Measurements from ENCODE around the gene DGKI. TPM values are rescaled to one million over a fixed set of nuclear protein-coding genes. Genes with fewer than 3 reads are reported as not detected.
A peak's percentile ranks its signal among the peaks of the same experiment; 100 is the strongest.

DGKI gene
- polyA plus RNA-seq, 3 donors from 2014 or later, result not detected

DNA sequence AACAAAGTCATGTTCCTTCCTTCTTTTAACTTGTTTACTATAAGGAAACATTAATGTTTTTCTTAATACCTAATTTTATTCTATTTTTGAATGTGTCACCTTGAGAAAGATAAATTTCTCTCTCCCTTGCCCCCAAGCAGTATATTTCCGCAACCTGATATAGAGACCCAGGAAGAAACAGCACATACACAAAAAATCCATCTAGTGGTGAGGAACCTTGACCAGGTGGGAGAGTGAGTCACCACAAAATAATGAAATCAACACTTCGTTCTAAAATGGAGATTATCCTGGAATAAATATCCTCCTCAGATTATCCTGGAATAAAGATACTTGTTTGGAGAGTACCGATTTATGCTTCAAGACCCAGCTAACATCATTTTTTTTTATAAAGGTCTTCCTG lies 270.3 kb downstream of the DGKI start:
- H3K4me1 Mint-ChIP-seq, result no peaks in the 10 kb centered on the region

DNA sequence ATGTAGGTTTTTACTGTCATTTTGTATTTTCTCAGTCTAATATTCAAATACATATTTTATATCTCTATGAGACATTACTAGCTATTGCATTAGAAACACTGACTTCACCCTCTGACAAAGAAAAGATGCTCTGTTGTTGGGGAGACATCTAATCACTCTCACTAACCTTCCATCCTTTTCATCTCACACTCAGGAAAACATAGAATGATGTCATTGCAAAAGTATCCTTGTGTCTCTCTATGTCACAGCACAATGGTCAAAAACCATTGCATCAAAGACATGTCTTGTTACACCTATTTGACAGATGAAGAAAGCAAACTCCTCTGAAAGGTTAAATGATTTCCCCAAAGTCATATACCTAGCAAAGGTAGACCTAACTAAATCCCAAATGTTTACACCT lies 272.0 kb downstream of the DGKI start:
- H3K36me3 Mint-ChIP-seq, result no peaks in the 10 kb centered on the region
- DNase-seq, result no peak
- H3K27ac Mint-ChIP-seq, result no peak overlapping the region
- H3K4me1 Mint-ChIP-seq, result no peaks in the 10 kb centered on the region
- H3K4me3 Mint-ChIP-seq, result no peak overlapping the region
- H3K27me3 Mint-ChIP-seq (ENCODE audit: low read depth in 3 of 3), result peaks cover 0 to 2% (median 0%) of the 10 kb centered on the region in 3 donors
- H3K9me3 Mint-ChIP-seq, result peaks cover 0 to 5% (median 0%) of the 10 kb centered on the region in 6 donors

More for the DNA sequence above, 270.3 kb downstream of the DGKI start:
- no peak overlapping the region for H3K27ac Mint-ChIP-seq
- H3K9me3 Mint-ChIP-seq, result peaks cover 0 to 5% (median 0%) of the 10 kb centered on the region in 6 donors
- no peak for DNase-seq
- peaks cover 0 to 7% (median 0%) of the 10 kb centered on the region in 3 donors for H3K27me3 Mint-ChIP-seq (ENCODE audit: low read depth in 3 of 3)
- no peak overlapping the region for H3K4me3 Mint-ChIP-seq
- no peaks in the 10 kb centered on the region for H3K36me3 Mint-ChIP-seq

DNA sequence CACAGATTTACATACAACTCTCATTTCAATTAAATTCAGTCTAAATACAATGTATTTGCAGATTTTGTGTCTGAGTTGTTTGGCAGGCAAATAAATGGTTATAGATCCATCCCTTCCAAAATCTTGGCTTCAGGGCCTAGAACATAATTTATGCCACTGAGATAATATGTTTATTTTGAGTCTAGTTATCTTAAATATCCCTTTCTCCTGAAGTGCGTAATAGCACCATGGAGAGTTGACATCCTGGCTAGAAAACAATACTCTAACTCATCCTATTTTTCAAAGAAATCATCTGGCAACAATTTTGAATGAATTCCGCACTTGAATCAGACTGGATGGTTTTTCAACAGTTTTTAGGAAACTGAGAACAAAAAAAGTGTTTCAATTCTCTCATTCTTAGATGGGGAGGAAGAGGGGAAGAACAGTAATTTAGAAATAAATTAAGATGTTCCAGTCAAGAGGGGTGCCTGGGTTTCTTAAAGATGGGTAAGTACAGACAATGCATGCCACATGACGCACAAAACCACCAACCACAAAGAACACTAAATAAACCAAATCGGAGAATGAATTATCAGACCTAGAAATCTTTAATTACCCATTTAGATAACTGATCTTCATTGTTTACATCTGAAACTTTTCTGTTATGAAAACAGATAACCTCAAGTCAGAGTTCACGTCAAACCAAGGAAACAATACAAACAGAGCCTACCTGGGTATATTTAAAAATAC lies 274.6 kb downstream of the DGKI start:
- peaks cover 0 to 2% (median 2%) of the 10 kb centered on the region in 3 donors for H3K27me3 Mint-ChIP-seq (ENCODE audit: low read depth in 3 of 3)
- no peak overlapping the region for H3K4me3 Mint-ChIP-seq
- no peak for DNase-seq
- H3K36me3 Mint-ChIP-seq, result no peaks in the 10 kb centered on the region
- H3K9me3 Mint-ChIP-seq, result peaks cover 0 to 7% (median 2%) of the 10 kb centered on the region in 6 donors
- no peak overlapping the region for H3K27ac Mint-ChIP-seq
- no peaks in the 10 kb centered on the region for H3K4me1 Mint-ChIP-seq

DNA sequence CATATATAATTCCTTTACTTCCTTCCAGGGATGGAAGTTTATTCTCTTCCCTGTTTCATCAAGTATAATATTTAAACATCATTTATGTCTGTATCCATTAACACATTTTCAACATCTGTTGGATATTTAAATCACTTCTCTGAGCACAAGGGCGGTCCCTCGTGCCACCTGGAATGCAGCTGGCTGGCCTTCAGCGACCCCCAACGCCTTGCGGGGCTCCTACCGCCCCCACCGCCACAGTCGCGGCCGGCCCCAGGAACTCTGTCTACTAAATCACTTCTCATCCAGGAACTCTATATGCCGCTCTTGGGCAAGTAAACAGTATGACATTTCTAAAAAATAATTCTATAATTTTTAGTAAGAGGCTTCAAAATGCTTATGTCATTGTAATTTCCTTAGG lies 282.1 kb downstream of the DGKI start:
- Mint-ChIP-seq H3K9me3 (peaks cover 0 to 20% (median 5%) of the 10 kb centered on the region in 6 donors), H3K36me3 (no peaks in the 10 kb centered on the region)

DNA sequence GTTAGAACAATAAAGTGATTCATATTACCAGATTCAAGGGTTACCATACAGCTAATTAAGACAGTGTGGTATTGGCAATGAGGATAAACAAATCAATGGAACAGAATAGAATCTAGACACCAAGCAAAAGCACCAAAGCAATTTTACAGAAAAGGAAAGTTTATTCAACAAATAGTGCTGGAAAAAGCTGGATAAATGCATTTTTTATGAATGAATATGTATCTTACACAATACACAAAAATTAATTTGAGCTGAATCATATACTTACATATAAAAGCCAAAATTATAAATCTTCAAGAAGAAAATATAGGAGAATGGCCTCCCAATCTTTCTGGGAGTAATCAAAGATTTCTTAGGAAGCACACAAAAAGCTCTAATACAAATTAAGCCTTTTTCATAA lies 282.8 kb downstream of the DGKI start:
- H3K9me3 Mint-ChIP-seq, result peaks cover 0 to 22% (median 5%) of the 10 kb centered on the region in 6 donors
- H3K27me3 Mint-ChIP-seq (ENCODE audit: low read depth in 3 of 3), result peaks cover 1 to 2% (median 2%) of the 10 kb centered on the region in 3 donors
- no peaks in the 10 kb centered on the region for H3K36me3 Mint-ChIP-seq
- no peak for DNase-seq
- H3K4me3 Mint-ChIP-seq, result no peak overlapping the region
- H3K4me1 Mint-ChIP-seq, result no peaks in the 10 kb centered on the region
- H3K27ac Mint-ChIP-seq, result no peak overlapping the region

More for the DNA sequence above, 282.1 kb downstream of the DGKI start:
- Mint-ChIP-seq H3K4me3 (no peak overlapping the region), H3K27me3 (ENCODE audit: low read depth in 3 of 3) (peaks cover 1 to 2% (median 2%) of the 10 kb centered on the region in 3 donors), H3K27ac (no peak overlapping the region), H3K4me1 (no peaks in the 10 kb centered on the region)
- no peak for DNase-seq

DNA sequence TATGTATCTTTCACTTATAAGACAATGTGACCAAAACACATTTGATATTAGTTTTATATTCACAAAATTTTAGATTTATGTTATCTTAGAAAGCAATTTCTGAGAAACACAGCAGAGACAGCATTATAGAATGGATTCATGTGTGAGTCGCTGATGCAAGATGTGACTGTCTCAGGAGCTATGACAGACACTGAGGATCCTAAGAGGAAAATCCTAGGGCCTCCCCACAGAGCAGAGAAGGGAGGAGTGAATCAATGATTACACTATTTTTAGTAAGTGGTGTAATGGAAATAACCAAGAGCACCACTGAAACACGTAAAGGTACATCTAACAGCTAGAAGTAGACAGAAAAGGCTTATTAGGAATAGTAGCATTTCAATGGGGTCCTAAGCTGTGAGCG lies 299.3 kb downstream of the DGKI start:
- Mint-ChIP-seq H3K4me3 (no peak overlapping the region), H3K4me1 (no peaks in the 10 kb centered on the region), H3K27me3 (ENCODE audit: low read depth in 3 of 3) (peaks cover 0 to 2% (median 1%) of the 10 kb centered on the region in 3 donors), H3K36me3 (no peaks in the 10 kb centered on the region), H3K9me3 (peaks cover 0 to 11% (median 3%) of the 10 kb centered on the region in 6 donors), H3K27ac (no peak overlapping the region)
- DNase-seq, result no peak

DNA sequence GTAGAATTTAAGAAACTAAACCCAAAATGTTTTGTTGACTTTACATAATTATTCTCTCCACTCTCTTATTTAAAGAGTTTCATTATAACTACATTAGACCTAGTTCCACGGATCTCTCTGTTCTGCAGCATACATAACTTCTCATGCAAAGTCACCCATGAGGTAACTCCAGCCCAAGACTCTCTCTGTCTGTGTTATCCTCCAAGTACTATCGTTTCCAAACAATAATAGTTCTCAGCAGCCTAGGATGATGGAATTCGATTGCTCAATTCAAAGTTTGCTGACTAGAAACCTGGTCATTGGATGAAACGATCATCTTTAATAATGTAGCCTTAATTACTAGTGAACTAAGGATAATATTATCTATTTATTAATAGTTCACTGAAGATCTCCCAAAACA lies 300.1 kb downstream of the DGKI start:
- no peaks in the 10 kb centered on the region for H3K36me3 Mint-ChIP-seq
- no peak overlapping the region for H3K4me3 Mint-ChIP-seq

DNA sequence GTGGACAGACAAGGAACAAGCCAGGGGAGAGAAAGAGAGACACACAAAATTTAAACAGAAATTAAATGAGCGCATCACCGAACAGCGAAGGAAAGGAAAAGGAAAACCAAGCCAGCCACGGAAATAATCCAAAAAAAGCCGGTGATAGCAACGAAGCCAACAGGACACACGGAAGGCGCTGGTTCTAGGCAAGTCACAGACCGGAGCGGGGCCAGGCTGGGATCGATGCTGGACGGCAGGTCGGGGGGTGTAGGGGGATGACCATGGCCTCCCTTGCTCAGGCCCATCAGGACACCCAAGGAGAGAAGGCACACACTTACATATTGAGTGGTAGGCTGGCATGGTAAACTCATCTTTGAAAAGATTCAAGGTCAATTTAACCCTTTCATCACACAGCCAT lies 300.8 kb downstream of the DGKI start:
- H3K4me1 Mint-ChIP-seq, result no peaks in the 10 kb centered on the region
- DNase-seq, result no peak
- H3K36me3 Mint-ChIP-seq, result no peaks in the 10 kb centered on the region
- no peak overlapping the region for H3K27ac Mint-ChIP-seq
- H3K9me3 Mint-ChIP-seq, result peaks cover 0 to 10% (median 3%) of the 10 kb centered on the region in 6 donors
- H3K4me3 Mint-ChIP-seq, result no peak overlapping the region
- peaks cover 0 to 2% (median 1%) of the 10 kb centered on the region in 3 donors for H3K27me3 Mint-ChIP-seq (ENCODE audit: low read depth in 3 of 3)

More for the DNA sequence above, 300.1 kb downstream of the DGKI start:
- Mint-ChIP-seq H3K27ac (no peak overlapping the region), H3K9me3 (peaks cover 0 to 10% (median 3%) of the 10 kb centered on the region in 6 donors), H3K27me3 (ENCODE audit: low read depth in 3 of 3) (peaks cover 0 to 2% (median 1%) of the 10 kb centered on the region in 3 donors), H3K4me1 (no peaks in the 10 kb centered on the region)
- DNase-seq, result no peak

DNA sequence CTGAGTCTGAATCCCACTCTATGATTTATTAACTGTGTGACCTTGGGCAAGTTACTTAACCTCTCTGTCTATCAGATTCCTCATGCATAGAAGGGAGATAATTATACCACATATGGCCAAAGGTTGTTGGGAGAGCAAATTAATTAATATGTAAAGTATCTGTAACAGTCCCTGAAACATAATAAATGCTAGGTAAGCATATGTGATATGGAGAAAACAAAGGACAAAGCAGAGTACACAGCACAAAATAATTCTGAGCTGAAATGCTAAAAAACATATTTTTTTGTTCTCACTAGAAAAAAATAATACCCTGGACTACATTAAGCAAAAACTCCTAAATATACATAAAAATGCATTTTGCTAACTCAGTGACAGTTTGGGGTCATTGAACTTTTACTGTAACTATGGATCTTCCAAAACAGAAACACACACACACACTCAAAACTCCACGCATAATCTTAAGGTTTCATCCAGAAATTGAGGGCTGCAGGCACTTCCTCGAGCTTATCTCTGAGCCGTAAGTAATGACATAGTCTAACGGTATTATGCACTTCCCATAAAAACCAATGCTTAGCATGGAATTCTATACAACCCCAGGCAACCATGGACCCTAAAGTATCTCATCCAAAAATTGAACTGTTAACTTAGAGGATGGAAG lies 301.6 kb downstream of the DGKI start:
- DNase-seq, result no peak
- H3K4me1 Mint-ChIP-seq, result no peaks in the 10 kb centered on the region
- peaks cover 0 to 2% (median 0%) of the 10 kb centered on the region in 3 donors for H3K27me3 Mint-ChIP-seq (ENCODE audit: low read depth in 3 of 3)

DNA sequence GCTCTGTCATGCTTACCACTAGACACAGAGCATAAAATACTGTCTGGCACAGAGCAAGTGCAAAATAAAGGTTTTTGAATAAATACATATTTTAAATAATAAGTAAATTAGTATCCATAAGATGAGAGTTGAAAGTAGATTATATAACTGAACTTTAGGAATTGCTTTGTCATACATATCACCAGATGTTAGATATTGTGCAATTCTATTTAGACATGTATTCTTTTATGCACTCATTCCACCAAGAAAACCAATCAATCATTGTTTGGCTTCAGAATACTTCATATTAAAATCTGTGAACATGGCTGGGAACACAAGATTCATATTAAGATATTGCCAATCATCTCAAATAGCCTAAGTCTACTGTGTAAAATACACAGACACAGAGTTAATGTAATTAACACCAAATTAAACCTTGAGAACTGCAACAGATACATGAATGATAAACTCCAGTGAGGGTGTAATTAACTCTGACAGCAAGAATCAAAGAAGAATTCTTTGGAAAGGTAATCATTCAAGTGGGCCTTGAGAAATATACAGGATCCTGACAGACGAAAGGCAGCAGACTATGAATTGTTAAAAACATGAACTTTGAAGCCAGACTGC lies 302.2 kb downstream of the DGKI start:
- no peaks in the 10 kb centered on the region for H3K4me1 Mint-ChIP-seq
- peaks cover 0 to 2% (median 0%) of the 10 kb centered on the region in 3 donors for H3K27me3 Mint-ChIP-seq (ENCODE audit: low read depth in 3 of 3)
- no peak for DNase-seq
- no peak overlapping the region for H3K27ac Mint-ChIP-seq
- H3K4me3 Mint-ChIP-seq, result no peak overlapping the region
- H3K36me3 Mint-ChIP-seq, result no peaks in the 10 kb centered on the region
- peaks cover 0 to 8% (median 2%) of the 10 kb centered on the region in 6 donors for H3K9me3 Mint-ChIP-seq

More for the DNA sequence above, 301.6 kb downstream of the DGKI start:
- Mint-ChIP-seq H3K27ac (peak overlapping the region in 1 of 6 donors; percentile 17), H3K9me3 (peaks cover 0 to 7% (median 2%) of the 10 kb centered on the region in 6 donors), H3K36me3 (no peaks in the 10 kb centered on the region), H3K4me3 (no peak overlapping the region)

DNA sequence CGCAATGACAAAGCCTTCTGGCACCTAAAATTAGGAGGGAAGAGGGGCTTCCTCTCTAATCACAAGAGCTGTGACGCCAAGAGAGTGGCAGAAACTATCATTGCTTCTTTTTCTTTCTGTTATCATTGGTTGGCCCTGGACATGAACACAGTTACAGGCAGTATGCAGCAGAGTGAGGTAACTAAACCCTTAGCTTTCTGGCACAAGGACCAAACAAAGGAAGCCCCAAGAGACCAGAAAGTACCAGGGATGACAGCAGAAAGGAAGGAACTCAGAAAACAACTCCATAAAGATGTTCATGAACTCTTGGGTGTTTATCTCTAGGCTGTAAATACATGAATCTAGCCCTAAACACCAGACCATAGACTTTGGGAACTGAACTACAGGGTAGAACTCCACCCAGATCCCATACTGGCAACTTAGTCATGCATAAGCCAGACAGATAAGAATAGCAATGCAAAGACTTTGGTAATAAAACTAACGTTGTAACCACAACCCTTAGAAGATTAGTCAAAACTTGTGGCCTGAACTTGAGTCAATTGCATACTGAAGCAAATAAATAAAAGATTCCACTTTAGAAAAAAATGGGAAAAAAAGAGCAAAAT lies 307.6 kb downstream of the DGKI start:
- H3K36me3 Mint-ChIP-seq, result no peaks in the 10 kb centered on the region
- no peak overlapping the region for H3K4me3 Mint-ChIP-seq
- no peak for DNase-seq
- no peaks in the 10 kb centered on the region for H3K4me1 Mint-ChIP-seq
- H3K9me3 Mint-ChIP-seq, result peaks cover 0 to 7% (median 2%) of the 10 kb centered on the region in 6 donors
- H3K27me3 Mint-ChIP-seq (ENCODE audit: low read depth in 3 of 3), result peaks cover 0 to 2% (median 0%) of the 10 kb centered on the region in 3 donors
- H3K27ac Mint-ChIP-seq, result no peak overlapping the region

DNA sequence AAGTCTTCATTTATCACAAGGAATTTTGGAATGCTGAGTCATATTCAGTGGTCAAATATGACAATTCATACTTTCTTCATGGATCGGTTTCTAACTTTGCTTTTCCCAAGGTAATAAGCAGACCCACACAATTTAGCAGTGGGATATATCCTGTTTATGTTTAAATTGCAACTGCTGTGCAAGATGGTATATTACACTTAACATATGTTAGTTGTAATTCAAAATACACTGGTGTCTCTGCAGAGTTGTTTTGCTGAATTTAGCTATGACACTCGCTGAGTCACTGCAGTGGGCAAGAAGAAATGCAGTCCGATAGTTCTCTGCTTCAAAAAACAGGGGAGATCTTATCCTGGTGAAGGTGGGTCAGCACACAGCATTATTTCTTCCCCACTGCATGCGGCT lies 308.4 kb downstream of the DGKI start:
- Mint-ChIP-seq H3K36me3 (no peaks in the 10 kb centered on the region), H3K4me1 (no peaks in the 10 kb centered on the region), H3K4me3 (no peak overlapping the region), H3K27ac (no peak overlapping the region), H3K9me3 (peaks cover 0 to 7% (median 2%) of the 10 kb centered on the region in 6 donors), H3K27me3 (ENCODE audit: low read depth in 3 of 3) (peaks cover 0 to 2% (median under 1%) of the 10 kb centered on the region in 3 donors)
- DNase-seq, result no peak

DNA sequence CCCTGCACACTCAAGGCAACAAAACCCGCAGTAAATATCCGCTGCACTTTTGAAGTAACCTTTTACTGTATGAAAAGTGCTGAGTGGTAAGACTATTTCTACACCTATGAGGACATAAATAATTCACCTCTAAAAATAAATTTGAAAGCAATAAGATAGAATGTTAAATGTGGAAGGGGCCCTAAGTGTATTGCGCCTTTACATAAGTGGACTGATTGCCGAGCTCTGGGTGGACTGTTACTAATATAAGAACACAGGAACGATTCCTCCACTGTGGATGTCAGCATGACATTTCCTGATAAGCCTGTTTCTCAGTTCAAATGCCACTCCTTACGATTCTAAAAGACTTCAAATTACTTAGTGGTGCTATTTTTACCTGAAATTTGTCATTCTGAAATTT lies 311.2 kb downstream of the DGKI start:
- Mint-ChIP-seq H3K27me3 (ENCODE audit: low read depth in 3 of 3) (peaks cover 0 to 2% (median 1%) of the 10 kb centered on the region in 3 donors), H3K4me3 (no peak overlapping the region), H3K9me3 (peaks cover 0 to 10% (median 2%) of the 10 kb centered on the region in 6 donors), H3K36me3 (no peaks in the 10 kb centered on the region), H3K27ac (no peak overlapping the region), H3K4me1 (no peaks in the 10 kb centered on the region)
- no peak for DNase-seq

Data from immature natural killer cell (primary cell).